Esophagus muscularis mucosa (tissue), 4 donors: ENCODE data around the gene FGF23. TPM values are rescaled to one million over a fixed set of nuclear protein-coding genes. Genes with fewer than 3 reads are reported as not detected.

ENCODE experiments used
- DNase-seq: peaks from one replicate; pipeline ENCODE4 v3.0.0-alpha.2; 2017; ENCODE audit errors: extremely low spot score
- H3K27ac ChIP-seq, 4 donors: fragments of 200-600 bp; sonication (generic); replicated peaks in 1 of 4; 1 replicate in 3 of 4; 2 replicates in 1 of 4; pipeline ENCODE4 v1.5.1; 2016 to 2019; ENCODE audit warnings: mild to moderate bottlenecking in 1 of 4
- H3K27me3 ChIP-seq, 4 donors: fragments of 200-600 bp; sonication (generic); one replicate each; pipeline versions ENCODE4 v1.5.1 to v1.6.0; 2016 to 2019
- H3K36me3 ChIP-seq, 4 donors: fragments of 200-600 bp; sonication (generic); one replicate each; pipeline ENCODE4 v1.5.1; 2016 to 2019
- H3K4me1 ChIP-seq, 4 donors: fragments of 200-600 bp; sonication (generic); one replicate each; pipeline ENCODE4 v1.5.1; 2016 to 2019
- H3K4me3 ChIP-seq, 4 donors: fragments of 200-600 bp; sonication (generic); 1 replicate in 2 of 4; 2 replicates in 2 of 4; pipeline ENCODE4 v1.5.1; 2016 to 2019; ENCODE audit warnings: mild to moderate bottlenecking in 4 of 4, moderate library complexity in 1 of 4
- H3K9me3 ChIP-seq, 4 donors: fragments of 200-600 bp; sonication (generic); 1 replicate in 3 of 4; 2 replicates in 1 of 4; pipeline ENCODE4 v1.5.1; 2016 to 2019
- CTCF ChIP-seq, 3 experiments: fragments of 200-600 bp in 2 of 3; fragments of 450-650 bp in 1 of 3; sonication (generic) in 2 of 3; IDR thresholded peaks; one replicate each; pipeline ENCODE4 v1.5.1; 2017 to 2019; ENCODE audit warnings: antibody characterized with exemption in 3 of 3, mild to moderate bottlenecking in 2 of 3, moderate library complexity in 1 of 3
- EP300 ChIP-seq: sonication (generic); formaldehyde crosslinking; IDR thresholded peaks from one replicate; pipeline ENCODE4 v1.6.1; 2017; ENCODE audit warnings: antibody characterized with exemption
- POLR2A ChIP-seq: fragments of 450-650 bp; IDR thresholded peaks from one replicate; pipeline ENCODE4 v1.6.1; 2017; ENCODE audit warnings: antibody characterized with exemption, moderate library complexity, mild to moderate bottlenecking, low read depth
- POLR2AphosphoS5 ChIP-seq, 2 donors: sonication (generic); formaldehyde crosslinking; IDR thresholded peaks; one replicate each; pipeline ENCODE4 v1.6.1; 2017; ENCODE audit warnings: antibody characterized with exemption in 2 of 2
- WGBS: methylation state at CpG from one replicate; pipeline ENCODE4 v1.1.5; 2018; 5-methylcytosine and 5-hydroxymethylcytosine counted together
- intact Hi-C: fragments of 100-400 bp; cut with DNase I; formaldehyde crosslinking; loops from one replicate; pipeline ENCODE4 v1.15.1; 2023
- total RNA-seq, 4 donors: library from RNA; depleted of rRNA; stranded (reverse); fragments of >200 nt; gene quantifications; one replicate each; pipeline versions ENCODE4 v1.1.0 to v1.2.1, GENCODE V29; 2016

FGF23 gene
- total RNA-seq, 4 donors from 2014 or later = not detected

GRCh38 chr12:4323396-4323795 is 56.1 kb downstream of the FGF23 start:
- Histone ChIP-seq H3K9me3 (no peaks in the 10 kb centered on the region), H3K36me3 (no peaks in the 10 kb centered on the region), H3K4me1 (peaks cover 12 to 61% (median 50%) of the 10 kb centered on the region in 4 donors), H3K4me3 (no peak overlapping the region), H3K27me3 (no peaks in the 10 kb centered on the region), H3K27ac (no peak overlapping the region)
- WGBS = 80% methylated on average over 4 of the region's 4 CpGs
- TF ChIP-seq POLR2A (no peak), EP300 (no peak), POLR2AphosphoS5 (IDR thresholded peaks at IDR 0.05) (no peak), CTCF (IDR thresholded peaks at IDR 0.05) (no peak)
- no peak for DNase-seq
- intact Hi-C loops = no loop called here

GRCh38 chr12:4322726-4323125 is 56.8 kb downstream of the FGF23 start:
- Histone ChIP-seq H3K27ac (no peak overlapping the region), H3K4me3 (peak overlapping the region in 1 of 4 donors; percentile 86), H3K27me3 (no peaks in the 10 kb centered on the region), H3K4me1 (peaks cover 12 to 59% (median 50%) of the 10 kb centered on the region in 4 donors), H3K36me3 (no peaks in the 10 kb centered on the region), H3K9me3 (no peaks in the 10 kb centered on the region)
- WGBS = 72% methylated on average over 5 of the region's 5 CpGs
- TF ChIP-seq POLR2AphosphoS5 (IDR thresholded peaks at IDR 0.05) (no peak), CTCF (IDR thresholded peaks at IDR 0.05) (no peak), EP300 (no peak), POLR2A (no peak)
- no peak for DNase-seq
- intact Hi-C loops = no loop called here

GRCh38 chr12:4320853-4321701 is 58.4 kb downstream of the FGF23 start, which contains the start of gene TIGAR:
Gene TIGAR (plus strand): TSS chr12:4321213. CDS start chr12:4321272, 59 bp downstream.
- TF ChIP-seq POLR2AphosphoS5 (IDR thresholded peaks at IDR 0.05) (peak; percentile 93 to 99), POLR2A (peak; percentile 88), EP300 (no peak), CTCF (IDR thresholded peaks at IDR 0.05) (peak in 1 of 3 experiments; percentile 20)
- Histone ChIP-seq H3K4me1 (peaks cover 12 to 43% (median 33%) of the 10 kb centered on the region in 4 donors), H3K27ac (peak within 1 kb of the TSS; percentile 84 to 98 (median 92)), H3K27me3 (no peaks in the 10 kb centered on the region), H3K4me3 (peak within 1 kb of the TSS; percentile 74 to 93 (median 82)), H3K36me3 (no peaks in the 10 kb centered on the region), H3K9me3 (no peaks in the 10 kb centered on the region)
- WGBS = 0% methylated on average over 12 of the region's 76 CpGs
- DNase-seq = peak; percentile 96
- intact Hi-C loops = no loop called here

GRCh38 chr12:4320497-4320852 is 59.0 kb downstream of the FGF23 start:
- Histone ChIP-seq H3K4me1 (peaks cover 6 to 37% (median 27%) of the 10 kb centered on the region in 4 donors), H3K27ac (peak overlapping the region; percentile 84 to 98 (median 92)), H3K9me3 (no peaks in the 10 kb centered on the region), H3K4me3 (peak overlapping the region; percentile 74 to 93 (median 82)), H3K36me3 (no peaks in the 10 kb centered on the region), H3K27me3 (no peaks in the 10 kb centered on the region)
- intact Hi-C loops = no loop called here
- 2% methylated on average over 8 of the region's 13 CpGs for WGBS
- TF ChIP-seq POLR2A (no peak), CTCF (IDR thresholded peaks at IDR 0.05) (no peak), POLR2AphosphoS5 (IDR thresholded peaks at IDR 0.05) (no peak), EP300 (no peak)
- no peak for DNase-seq

Other genes with a start within 250 kb of the FGF23 start
- gene CCND2, start 106.0 kb downstream of the FGF23 start, total RNA-seq = 100 to 1,000 TPM; 101 to 122 (median 111) TPM
- gene TIGAR, start 58.5 kb downstream of the FGF23 start, total RNA-seq = 1 to 10 TPM; 6.6 to 7.6 (median 7.4) TPM
- not detected for gene FGF6, start 66.1 kb upstream of the FGF23 start, total RNA-seq
- 1 to 10 TPM in 1 of 4 donors, under 1 TPM in 3; 0.58 to 1.4 (median 0.75) TPM for gene RAD51AP1, start 159.2 kb upstream of the FGF23 start, total RNA-seq
- 10 to 100 TPM; 35.2 to 47.8 (median 41.3) TPM for gene DYRK4, start 182.5 kb upstream of the FGF23 start, total RNA-seq